K562 (cell line): ENCODE data around the gene RYR1. TPM values are rescaled to one million over a fixed set of nuclear protein-coding genes. Genes with fewer than 3 reads are reported as not detected.

Experiments used
- BRD4 ChIP-seq: fragments of 200-600 bp; sonication (generic); IDR thresholded peaks from 2 replicates; pipeline ENCODE4 v1.6.1; 2017; ENCODE audit warnings: inconsistent platforms
- EP400 ChIP-seq: fragments of 450-650 bp; IDR thresholded peaks from 2 replicates; pipeline ENCODE4 v1.6.1; 2017; ENCODE audit warnings: antibody characterized with exemption, mild to moderate bottlenecking, moderate library complexity
- GABPB2 ChIP-seq: fragments of 250-450 bp; sonication (Bioruptor Pico); conservative IDR thresholded peaks from 2 replicates; pipeline ENCODE4 v1.5.1; 2021; ENCODE audit warnings: mild to moderate bottlenecking
- GATAD2B ChIP-seq: fragments of 450-650 bp; IDR thresholded peaks from 2 replicates; pipeline ENCODE4 v1.6.1; 2017; ENCODE audit warnings: mild to moderate bottlenecking, borderline replicate concordance
- GTF2B ChIP-seq: IDR thresholded peaks from 2 replicates; pipeline ENCODE4 v1.6.1; 2011; ENCODE audit not compliant: insufficient read length; ENCODE audit errors: extremely low read depth
- GTF2F1 ChIP-seq: IDR thresholded peaks from 2 replicates; pipeline ENCODE4 v1.6.1; 2011; ENCODE audit warnings: low read depth, low read length, improper control_type of control experiment
- ILF3 ChIP-seq: fragments of 450-650 bp; IDR thresholded peaks from 2 replicates; pipeline ENCODE4 v1.6.1; 2018; ENCODE audit warnings: antibody characterized with exemption, mild to moderate bottlenecking, moderate library complexity, borderline replicate concordance
- NFE2 ChIP-seq: IDR thresholded peaks from 2 replicates; pipeline ENCODE4 v1.6.1; 2014; ENCODE audit warnings: antibody characterized with exemption, low read depth
- OTX1 ChIP-seq: fragments of 450-650 bp; formaldehyde crosslinking; IDR thresholded peaks from 2 replicates; pipeline ENCODE4 v1.4.0; 2022; ENCODE audit warnings: mild to moderate bottlenecking
- PYGO2 ChIP-seq: fragments of 450-650 bp; IDR thresholded peaks from 2 replicates; pipeline ENCODE4 v1.6.1; 2016; ENCODE audit warnings: mild to moderate bottlenecking, missing genetic modification characterization, moderate library complexity, missing compliant biosample characterization
- SAFB2 ChIP-seq: fragments of 200-400 bp; formaldehyde crosslinking; IDR thresholded peaks from 2 replicates; pipeline ENCODE4 v1.6.1; 2018; ENCODE audit warnings: borderline replicate concordance, low read length, low read depth, moderate library complexity; ENCODE audit not compliant: severe bottlenecking
- SIN3A ChIP-seq, 2 experiments: fragments of 150-350 bp in 1 of 2; IDR thresholded peaks; 2 replicates each; pipeline ENCODE4 v1.6.1; 2011 to 2016; ENCODE audit warnings: borderline replicate concordance in 2 of 2, low read depth in 2 of 2, low read length in 2 of 2, mild to moderate bottlenecking in 2 of 2, moderate library complexity in 2 of 2; ENCODE audit not compliant: control insufficient read depth in 1 of 2
- THAP12 ChIP-seq: fragments of 250-450 bp; sonication (Bioruptor Pico); IDR thresholded peaks from 2 replicates; pipeline ENCODE4 v1.9.0; 2021; ENCODE audit warnings: mild to moderate bottlenecking, inconsistent platforms
- XRCC5 ChIP-seq: fragments of 200-400 bp; formaldehyde crosslinking; IDR thresholded peaks from 2 replicates; pipeline ENCODE4 v1.6.1; 2017; ENCODE audit warnings: low read depth, mild to moderate bottlenecking, low read length
- ZBTB33 ChIP-seq: sonication (generic); formaldehyde crosslinking; IDR thresholded peaks from 2 replicates; pipeline ENCODE4 v1.8.1; 2023; ENCODE audit warnings: mild to moderate bottlenecking, missing genetic modification reagents
- ZBTB7A ChIP-seq: IDR thresholded peaks from 2 replicates; pipeline ENCODE4 v1.6.1; 2011; ENCODE audit warnings: low read depth, mild to moderate bottlenecking, low read length, moderate library complexity, borderline replicate concordance; ENCODE audit not compliant: control insufficient read depth
- ZFP36 ChIP-seq: fragments of 150-350 bp; IDR thresholded peaks from 2 replicates; pipeline ENCODE4 v1.6.1; 2018; ENCODE audit warnings: low read length, low read depth; ENCODE audit not compliant: partially characterized antibody
- polyA plus RNA-seq, 8 experiments: library from polyadenylated mRNA; depleted of rRNA in 4 of 8; stranded (reverse) in 5 of 8; unstranded in 3 of 8; fragments of >200 nt; fragmentation: Nextera tagmentation in 2 of 8; fragmentation: Illumina TruSeq in 1 of 8; extraction: Ambion mirVana in 2 of 8; extraction: Trizol in 1 of 8; gene quantifications; 2 replicates each; pipeline versions ENCODE4 v1.2.1 to v1.2.3, GENCODE V29; 2011 to 2014; ENCODE audit warnings: inconsistent platforms in 1 of 8, missing spikeins in 1 of 8
- total RNA-seq, 7 experiments: library from RNA; depleted of rRNA in 6 of 7; stranded (reverse); fragments of >200 nt in 6 of 7; fragmentation: Illumina TruSeq in 2 of 7; extraction: Trizol in 2 of 7; gene quantifications; 2 replicates each; pipeline versions ENCODE4 v1.2.1 to v1.2.3, GENCODE V29; 2011 to 2021; ENCODE audit warnings: low replicate concordance in 1 of 7
- TF ChIP-seq, protein P1 (sequence below): fragments of 250-450 bp; sonication (Bioruptor Pico); IDR thresholded peaks from 2 replicates; pipeline ENCODE4 v1.5.0; 2021
- TF ChIP-seq, protein P2 (sequence below): fragments of 250-450 bp; sonication (Bioruptor Pico); IDR thresholded peaks from 2 replicates; pipeline ENCODE4 v1.4.0; 2020; ENCODE audit warnings: mild to moderate bottlenecking

RYR1 gene
- total and polyA plus RNA-seq, 9 of the 15 experiments (the other 6 are each of a cell fraction or from before 2014, with no cell fraction given) = 0.11 to 7.4 (median 3.7) TPM

DNA sequence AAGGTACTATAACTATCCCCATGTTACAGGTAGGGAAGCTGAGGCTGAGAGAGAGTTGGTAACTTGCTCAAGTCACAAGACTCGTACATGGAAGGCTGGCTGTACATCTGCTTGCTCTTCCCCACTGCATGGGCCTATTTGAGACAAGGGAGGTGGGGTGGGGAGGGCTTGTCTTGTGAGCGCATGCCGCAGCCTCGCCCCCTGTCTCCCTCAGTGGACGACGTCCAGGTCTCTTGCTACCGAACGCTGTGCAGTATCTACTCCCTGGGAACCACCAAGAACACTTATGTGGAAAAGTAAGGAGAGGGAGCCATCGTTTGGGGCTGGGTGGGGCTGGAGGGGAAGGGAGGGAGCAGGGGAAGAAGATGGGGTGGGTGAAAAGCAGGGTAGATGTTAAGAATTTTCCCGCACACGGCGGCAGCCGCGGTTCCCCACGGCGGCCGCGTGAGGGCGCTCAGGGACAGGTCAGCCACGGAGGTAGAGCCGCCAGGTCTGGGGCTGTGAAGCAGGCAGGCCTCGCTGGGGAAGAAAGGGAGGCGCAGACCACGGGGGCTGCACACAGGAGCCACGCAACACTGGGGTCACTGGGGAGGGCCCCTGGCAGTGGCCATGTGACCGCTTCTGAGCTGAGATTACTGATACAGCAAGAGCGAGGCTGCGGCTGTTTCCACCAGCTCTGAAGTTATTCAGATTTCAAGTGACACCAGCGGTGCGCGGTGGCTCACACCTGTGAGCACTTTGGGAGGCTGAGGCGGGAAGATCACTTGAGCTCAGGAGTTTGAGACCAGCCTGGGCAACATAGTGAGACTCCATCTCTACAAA, 81.5 kb downstream of the RYR1 start (continued):
- TF ChIP-seq THAP12 (CRISPR knock-in tag) (no peak), ILF3 (no peak), GTF2B (no peak), EP400 (no peak), NFE2 (no peak), ZBTB7A (peak; percentile 79; the same call in 1 of the 2 replicates), XRCC5 (0 out of 2 replicates have a peak, but pooled peaks have one; percentile 57), PYGO2 (no peak), OTX1 (no peak), BRD4 (no peak), SAFB2 (no peak), GTF2F1 (peak; percentile 30; the same call in 1 of the 2 replicates), ZFP36 (no peak), ZBTB33 (CRISPR knock-in tag) (peak; percentile 78), GATAD2B (no peak), GABPB2 (CRISPR knock-in tag) (no peak), SIN3A (IDR thresholded peaks at IDR 0.05; ENCODE audit: borderline replicate concordance in 2 of 2, control insufficient read depth in 1 of 2, low read depth in 2 of 2, low read length in 2 of 2) (no peak)
- TF ChIP-seq, protein P1, sequence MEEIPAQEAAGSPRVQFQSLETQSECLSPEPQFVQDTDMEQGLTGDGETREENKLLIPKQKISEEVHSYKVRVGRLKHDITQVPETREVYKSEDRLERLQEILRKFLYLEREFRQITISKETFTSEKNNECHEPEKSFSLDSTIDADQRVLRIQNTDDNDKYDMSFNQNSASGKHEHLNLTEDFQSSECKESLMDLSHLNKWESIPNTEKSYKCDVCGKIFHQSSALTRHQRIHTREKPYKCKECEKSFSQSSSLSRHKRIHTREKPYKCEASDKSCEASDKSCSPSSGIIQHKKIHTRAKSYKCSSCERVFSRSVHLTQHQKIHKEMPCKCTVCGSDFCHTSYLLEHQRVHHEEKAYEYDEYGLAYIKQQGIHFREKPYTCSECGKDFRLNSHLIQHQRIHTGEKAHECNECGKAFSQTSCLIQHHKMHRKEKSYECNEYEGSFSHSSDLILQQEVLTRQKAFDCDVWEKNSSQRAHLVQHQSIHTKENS (CRISPR knock-in tag) = no peak
- TF ChIP-seq, protein P2, sequence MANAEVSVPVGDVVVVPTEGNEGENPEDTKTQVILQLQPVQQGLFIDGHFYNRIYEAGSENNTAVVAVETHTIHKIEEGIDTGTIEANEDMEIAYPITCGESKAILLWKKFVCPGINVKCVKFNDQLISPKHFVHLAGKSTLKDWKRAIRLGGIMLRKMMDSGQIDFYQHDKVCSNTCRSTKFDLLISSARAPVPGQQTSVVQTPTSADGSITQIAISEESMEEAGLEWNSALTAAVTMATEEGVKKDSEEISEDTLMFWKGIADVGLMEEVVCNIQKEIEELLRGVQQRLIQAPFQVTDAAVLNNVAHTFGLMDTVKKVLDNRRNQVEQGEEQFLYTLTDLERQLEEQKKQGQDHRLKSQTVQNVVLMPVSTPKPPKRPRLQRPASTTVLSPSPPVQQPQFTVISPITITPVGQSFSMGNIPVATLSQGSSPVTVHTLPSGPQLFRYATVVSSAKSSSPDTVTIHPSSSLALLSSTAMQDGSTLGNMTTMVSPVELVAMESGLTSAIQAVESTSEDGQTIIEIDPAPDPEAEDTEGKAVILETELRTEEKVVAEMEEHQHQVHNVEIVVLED (CRISPR knock-in tag) = no peak
